ENCODE results near the gene BTBD16.

Gene BTBD16

GRCh38 chr10:122288917-122289316, 17.8 kb downstream of the BTBD16 start:
- in situ Hi-C loops (cut with HindIII; ENCODE audit: low pct_ligation_motif_present, low pct_unique_long_range_greater_than_20kb, low sequenced_read_pairs) = loop anchor here (25.0 kb wide), 1 partner anchor 148 kb away; no protein-coding TSS in a partner anchor
- no peak for DNase-seq

- in situ Hi-C loops (cut with HindIII; ENCODE audit: low pct_ligation_motif_present, low pct_unique_long_range_greater_than_20kb, low sequenced_read_pairs) = loop anchor here (25.0 kb wide), 1 partner anchor 147 kb away; no protein-coding TSS in a partner anchor
- no peak for DNase-seq
Measured at GRCh38 chr10:122290334-122290733, 19.2 kb downstream of the BTBD16 start.

- no peak for DNase-seq
- in situ Hi-C loops (cut with HindIII; ENCODE audit: low pct_ligation_motif_present, low pct_unique_long_range_greater_than_20kb, low sequenced_read_pairs) = loop anchor here (25.0 kb wide), 1 partner anchor 146 kb away; no protein-coding TSS in a partner anchor
Measured at GRCh38 chr10:122290833-122291532, 19.9 kb downstream of the BTBD16 start.

GRCh38 chr10:122291739-122292138, 20.6 kb downstream of the BTBD16 start:
- DNase-seq = no peak
- in situ Hi-C loops (cut with HindIII; ENCODE audit: low pct_ligation_motif_present, low pct_unique_long_range_greater_than_20kb, low sequenced_read_pairs) = loop anchor here (25.0 kb wide), 1 partner anchor 146 kb away; no protein-coding TSS in a partner anchor

GRCh38 chr10:122292376-122292775, 21.3 kb downstream of the BTBD16 start:
- no peak for DNase-seq
- in situ Hi-C loops (cut with HindIII; ENCODE audit: low pct_ligation_motif_present, low pct_unique_long_range_greater_than_20kb, low sequenced_read_pairs) = loop anchor here (25.0 kb wide), 1 partner anchor 145 kb away; no protein-coding TSS in a partner anchor

GRCh38 chr10:122293156-122293960, 22.3 kb downstream of the BTBD16 start:
- DNase-seq = no peak
- in situ Hi-C loops (cut with HindIII; ENCODE audit: low pct_ligation_motif_present, low pct_unique_long_range_greater_than_20kb, low sequenced_read_pairs) = loop anchor here (25.0 kb wide), 1 partner anchor 144 kb away; no protein-coding TSS in a partner anchor

GRCh38 chr10:122293961-122294380, 22.9 kb downstream of the BTBD16 start:
- in situ Hi-C loops (cut with HindIII; ENCODE audit: low pct_ligation_motif_present, low pct_unique_long_range_greater_than_20kb, low sequenced_read_pairs) = loop anchor here (25.0 kb wide), 1 partner anchor 143 kb away; no protein-coding TSS in a partner anchor
- DNase-seq = no peak

GRCh38 chr10:122294511-122295450, 23.7 kb downstream of the BTBD16 start:
- in situ Hi-C loops (cut with HindIII; ENCODE audit: low pct_ligation_motif_present, low pct_unique_long_range_greater_than_20kb, low sequenced_read_pairs) = loop anchor here (25.0 kb wide), 1 partner anchor 143 kb away; no protein-coding TSS in a partner anchor
- no peak for DNase-seq

GRCh38 chr10:122295451-122295809, 24.3 kb downstream of the BTBD16 start:
- DNase-seq = no peak
- in situ Hi-C loops (cut with HindIII; ENCODE audit: low pct_ligation_motif_present, low pct_unique_long_range_greater_than_20kb, low sequenced_read_pairs) = loop anchor here (25.0 kb wide), 1 partner anchor 142 kb away; no protein-coding TSS in a partner anchor

GRCh38 chr10:122296363-122297120, 25.4 kb downstream of the BTBD16 start:
- DNase-seq = no peak
- in situ Hi-C loops (cut with HindIII; ENCODE audit: low pct_ligation_motif_present, low pct_unique_long_range_greater_than_20kb, low sequenced_read_pairs) = loop anchor here (25.0 kb wide), 1 partner anchor 141 kb away; no protein-coding TSS in a partner anchor

GRCh38 chr10:122297583-122297982, 26.5 kb downstream of the BTBD16 start:
- DNase-seq = no peak

GRCh38 chr10:122298206-122298597, 27.1 kb downstream of the BTBD16 start:
- in situ Hi-C loops (cut with HindIII; ENCODE audit: low pct_ligation_motif_present, low pct_unique_long_range_greater_than_20kb, low sequenced_read_pairs) = loop anchor here (25.0 kb wide), 1 partner anchor 139 kb away; no protein-coding TSS in a partner anchor

More at GRCh38 chr10:122297583-122297982, 26.5 kb downstream of the BTBD16 start:
- in situ Hi-C loops (cut with HindIII; ENCODE audit: low pct_ligation_motif_present, low pct_unique_long_range_greater_than_20kb, low sequenced_read_pairs) = loop anchor here (25.0 kb wide), 1 partner anchor 140 kb away; no protein-coding TSS in a partner anchor

GRCh38 chr10:122298598-122299301, 27.7 kb downstream of the BTBD16 start:
- DNase-seq = peak; percentile 83
- in situ Hi-C loops (cut with HindIII; ENCODE audit: low pct_ligation_motif_present, low pct_unique_long_range_greater_than_20kb, low sequenced_read_pairs) = loop anchor here (25.0 kb wide), 1 partner anchor 139 kb away; no protein-coding TSS in a partner anchor

More at GRCh38 chr10:122298206-122298597, 27.1 kb downstream of the BTBD16 start:
- no peak for DNase-seq

- no peak for DNase-seq
- in situ Hi-C loops (cut with HindIII; ENCODE audit: low pct_ligation_motif_present, low pct_unique_long_range_greater_than_20kb, low sequenced_read_pairs) = loop anchor here (25.0 kb wide), 1 partner anchor 138 kb away; no protein-coding TSS in a partner anchor
Measured at GRCh38 chr10:122299423-122300075, 28.5 kb downstream of the BTBD16 start.

- in situ Hi-C loops (cut with HindIII; ENCODE audit: low pct_ligation_motif_present, low pct_unique_long_range_greater_than_20kb, low sequenced_read_pairs) = no loop called here
Measured at GRCh38 chr10:122301055-122301810, 30.1 kb downstream of the BTBD16 start.

GRCh38 chr10:122301811-122302115, 30.7 kb downstream of the BTBD16 start:
- no peak for DNase-seq
- in situ Hi-C loops (cut with HindIII; ENCODE audit: low pct_ligation_motif_present, low pct_unique_long_range_greater_than_20kb, low sequenced_read_pairs) = no loop called here

More at GRCh38 chr10:122301055-122301810, 30.1 kb downstream of the BTBD16 start:
- peak; percentile 94 for DNase-seq
